IPS DF 4.7 (cell line): Measurements from ENCODE around the gene BIN1.
A peak's percentile ranks its signal among the peaks of the same experiment; 100 is the strongest.
"Not testable (repeated sequence)": the region's sequence is repeated elsewhere in the genome, so short reads cannot be mapped to it uniquely, and the experiment has no call there.

ENCODE experiments used
- DNase-seq: peaks from one replicate; pipeline ENCODE4 v3.0.0-alpha.2; 2013; ENCODE audit warnings: low spot score; ENCODE audit errors: extremely low read depth

Gene BIN1

GRCh38 chr2:127134833-127135830, 28.2 kb upstream of the BIN1 start:
- no peak for DNase-seq

- DNase-seq = no peak
These were observed 27.3 kb upstream of the BIN1 start for GRCh38 chr2:127134235-127134634.

GRCh38 chr2:127133793-127134192, 26.8 kb upstream of the BIN1 start:
- DNase-seq = no peak

- no peak for DNase-seq
These were observed 23.5 kb upstream of the BIN1 start for GRCh38 chr2:127130421-127130820.

GRCh38 chr2:127129937-127130336, 23.0 kb upstream of the BIN1 start:
- no peak for DNase-seq

GRCh38 chr2:127128445-127128904, 21.5 kb upstream of the BIN1 start:
- peak; percentile 72 for DNase-seq

GRCh38 chr2:127125821-127126220, 18.9 kb upstream of the BIN1 start:
- no peak for DNase-seq

- DNase-seq = no peak
These were observed 17.5 kb upstream of the BIN1 start for GRCh38 chr2:127124426-127124825.

- no peak for DNase-seq
These were observed 15.5 kb upstream of the BIN1 start for GRCh38 chr2:127122361-127123027.

- DNase-seq = no peak
These were observed 14.8 kb upstream of the BIN1 start for GRCh38 chr2:127121776-127122176.

- no peak for DNase-seq
These were observed 14.4 kb upstream of the BIN1 start for GRCh38 chr2:127121353-127121752.

GRCh38 chr2:127120408-127120807, 13.5 kb upstream of the BIN1 start:
- DNase-seq = not testable (repeated sequence)

GRCh38 chr2:127118467-127118866, 11.5 kb upstream of the BIN1 start:
- DNase-seq = no peak

- no peak for DNase-seq
These were observed 11.1 kb upstream of the BIN1 start for GRCh38 chr2:127118038-127118437.

GRCh38 chr2:127117603-127118002, 10.6 kb upstream of the BIN1 start:
- no peak for DNase-seq

GRCh38 chr2:127115471-127116199, 8.7 kb upstream of the BIN1 start:
- DNase-seq = no peak

- no peak for DNase-seq
These were observed 4.0 kb upstream of the BIN1 start for GRCh38 chr2:127110985-127111384.

GRCh38 chr2:127108090-127108523, 1.2 kb upstream of the BIN1 start:
- no peak for DNase-seq

- no peak for DNase-seq
These were observed 657 bp upstream of the BIN1 start for GRCh38 chr2:127107622-127107999.

- DNase-seq = no peak
These were observed 430 bp downstream of the BIN1 start for GRCh38 chr2:127106457-127106990.

GRCh38 chr2:127105656-127106456, 1.1 kb downstream of the BIN1 start:
- DNase-seq = no peak
